HG02884 (cell line): ENCODE measurements around the gene NKG7.
A peak's percentile ranks its signal among the peaks of the same experiment; 100 is the strongest.

Experiments used
- ATAC-seq: cut with Tn5 transposase; IDR thresholded peaks from one replicate; pipeline ENCODE4 v1.9.1; 2021; ENCODE audit warnings: mild to moderate bottlenecking, moderate library complexity; ENCODE audit not compliant: unreplicated experiment

The NKG7 gene

DNA sequence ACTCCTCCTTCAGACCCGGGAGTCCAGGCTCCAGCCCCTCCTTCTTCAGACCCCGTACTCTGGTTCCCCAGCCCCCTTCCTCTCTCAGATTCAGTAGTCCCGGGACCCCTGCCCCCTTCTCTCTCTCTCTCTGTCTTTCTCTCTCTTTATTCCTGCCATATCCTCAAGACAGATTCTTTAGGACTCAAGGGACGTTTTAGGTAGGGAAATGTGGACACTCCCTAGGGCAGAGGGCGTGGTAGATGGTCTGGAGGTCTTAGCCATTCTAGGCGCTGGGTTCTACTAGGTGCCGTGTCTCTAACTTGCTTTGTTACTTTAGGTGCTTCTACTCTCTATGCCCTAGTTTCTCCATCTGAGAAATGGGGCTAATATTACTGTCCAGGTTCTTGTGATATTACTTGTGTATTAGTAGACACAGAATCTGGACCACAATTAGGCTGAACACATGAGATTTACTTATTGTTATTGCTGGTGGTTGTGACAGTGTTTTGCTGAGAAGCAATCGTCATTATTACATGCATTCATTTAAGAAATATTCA is 18.7 kb upstream of the NKG7 start:
- ATAC-seq, result no peak

DNA sequence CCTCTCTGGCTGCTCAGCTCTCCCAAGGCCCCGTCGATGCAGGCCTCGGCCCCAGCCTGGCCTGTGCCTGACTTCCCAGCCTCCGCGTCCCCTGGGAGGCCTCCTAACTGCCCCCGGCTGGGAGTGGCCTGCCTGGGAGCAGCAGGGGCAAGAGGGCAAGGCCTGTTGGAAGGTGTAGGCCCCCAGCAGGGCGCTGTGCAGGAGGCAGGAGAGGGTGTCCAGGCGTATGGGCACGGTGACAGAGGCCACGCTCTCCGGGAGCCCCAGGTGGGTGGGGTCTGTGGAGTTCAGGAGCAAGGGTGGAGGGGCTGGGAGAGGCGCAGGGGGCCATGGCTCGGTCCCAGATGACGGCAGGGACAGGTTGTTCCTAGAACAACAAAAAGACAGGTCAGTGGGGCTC is 16.7 kb upstream of the NKG7 start:
- no peak for ATAC-seq

DNA sequence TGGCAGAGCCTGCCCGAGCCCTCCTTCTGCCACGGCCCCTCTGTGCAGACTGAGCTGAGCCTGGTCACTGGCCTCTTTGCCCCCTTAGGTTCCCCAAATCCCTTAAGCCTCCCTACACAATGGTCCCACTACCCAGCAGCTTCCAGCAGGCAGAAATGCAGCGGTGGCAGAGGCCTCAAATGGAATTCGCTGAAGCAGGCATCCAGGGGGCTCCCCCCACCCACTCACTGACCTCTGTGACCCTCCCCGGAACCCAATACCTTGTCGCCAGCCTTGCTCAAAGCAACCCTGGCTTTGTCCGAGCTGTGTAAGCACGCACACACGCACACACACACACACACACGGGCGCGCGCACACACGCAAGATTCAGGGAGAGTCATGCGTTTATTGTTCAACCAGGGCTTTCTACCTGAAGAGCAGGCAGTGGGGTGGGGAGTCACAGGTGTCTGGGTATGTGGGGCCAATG is 15.5 kb upstream of the NKG7 start, which contains the start of gene LIM2:
Gene LIM2 (minus strand): TSS at position 51 of the 466 bp plus-strand sequence. CDS start 531 bp downstream, outside the sequence.
- no peak for ATAC-seq

DNA sequence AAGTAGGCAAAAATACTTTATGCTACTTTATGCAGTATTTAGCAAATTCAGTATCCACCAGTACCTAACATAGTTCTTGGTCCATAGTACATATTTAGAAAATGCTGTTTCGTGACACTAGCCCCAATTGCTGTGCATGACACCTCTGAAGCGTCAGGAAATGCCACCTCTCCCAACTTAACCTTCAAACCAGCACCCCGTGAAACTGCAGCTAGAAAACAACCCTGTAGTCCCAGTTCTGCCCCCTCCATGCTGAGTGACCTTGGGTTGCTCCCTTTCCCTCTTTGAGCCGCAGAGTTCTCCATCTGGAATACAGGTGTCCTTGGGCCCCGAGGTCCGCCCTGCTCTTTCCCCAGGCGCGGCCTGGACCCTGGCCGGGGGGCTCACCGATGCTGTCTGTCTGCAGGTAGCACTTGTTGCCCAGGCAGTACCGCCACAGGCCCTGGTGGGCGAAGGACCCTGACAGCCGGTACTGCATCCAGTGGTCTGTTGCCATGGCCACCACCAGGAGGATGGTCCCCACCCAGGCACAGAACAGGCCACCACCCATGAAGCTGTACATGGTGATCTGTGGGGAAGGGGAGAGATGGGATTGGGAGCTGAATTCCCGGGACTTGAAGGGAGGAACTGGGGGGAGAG is 14.5 kb upstream of the NKG7 start:
- ATAC-seq, result no peak

DNA sequence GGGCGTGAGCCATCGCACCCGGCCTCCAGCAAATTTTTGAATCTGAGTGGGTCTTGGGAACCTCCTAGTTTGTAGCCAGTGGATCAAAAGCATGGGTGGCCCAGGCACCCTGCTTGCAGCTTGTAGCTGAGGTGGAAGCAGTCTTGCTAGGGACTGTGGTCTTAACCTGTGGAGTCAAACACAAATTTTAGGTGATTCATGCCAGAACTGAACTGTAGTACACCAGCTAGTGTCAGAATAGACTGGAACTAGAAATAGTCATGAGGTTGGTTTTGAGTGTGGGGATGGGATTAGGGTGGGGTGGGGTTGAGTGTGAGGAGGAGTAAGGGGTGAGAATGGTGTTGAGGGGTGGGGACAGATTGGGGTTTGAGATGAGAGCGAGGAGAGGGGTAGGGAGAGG is 9.6 kb upstream of the NKG7 start:
- ATAC-seq, result no peak

DNA sequence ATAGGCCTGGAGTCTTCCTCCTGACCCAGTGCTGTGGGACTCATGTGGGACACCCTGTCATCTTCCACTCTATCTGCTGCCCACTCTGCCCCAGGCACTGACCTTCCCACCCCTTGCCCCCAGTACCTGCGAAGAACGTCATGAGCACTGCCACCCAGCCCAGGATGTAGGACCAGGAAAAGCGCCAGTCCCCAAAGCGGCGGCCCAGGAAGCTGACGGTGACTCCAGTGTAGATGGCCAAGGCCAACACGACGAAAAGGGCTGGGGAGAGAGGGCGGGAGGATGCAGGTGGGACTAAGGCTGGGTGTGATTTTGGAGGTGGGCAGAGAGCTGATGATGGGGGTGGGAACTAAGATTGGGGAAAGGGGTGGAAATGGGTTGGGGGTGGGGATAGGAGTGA is 7.9 kb upstream of the NKG7 start:
- ATAC-seq, result no peak

DNA sequence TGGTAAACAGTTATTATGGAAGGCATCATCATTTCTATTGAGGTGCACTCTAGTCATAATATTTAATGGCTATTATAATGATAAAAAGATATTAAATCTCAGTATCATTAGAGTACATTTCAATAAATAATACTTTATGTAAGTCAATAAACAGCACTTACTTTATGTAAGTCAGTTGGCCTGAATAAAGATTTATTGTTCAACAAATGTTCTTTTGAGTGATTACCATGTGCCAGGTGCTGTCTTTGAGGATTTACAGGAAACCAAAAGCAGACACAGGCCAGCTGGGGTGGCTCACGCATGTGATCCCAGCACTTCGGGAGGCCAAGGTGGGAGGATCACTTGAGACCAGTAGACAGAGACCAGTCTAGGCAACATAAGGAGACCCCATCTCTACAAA is 5.0 kb upstream of the NKG7 start:
- ATAC-seq, result no peak

DNA sequence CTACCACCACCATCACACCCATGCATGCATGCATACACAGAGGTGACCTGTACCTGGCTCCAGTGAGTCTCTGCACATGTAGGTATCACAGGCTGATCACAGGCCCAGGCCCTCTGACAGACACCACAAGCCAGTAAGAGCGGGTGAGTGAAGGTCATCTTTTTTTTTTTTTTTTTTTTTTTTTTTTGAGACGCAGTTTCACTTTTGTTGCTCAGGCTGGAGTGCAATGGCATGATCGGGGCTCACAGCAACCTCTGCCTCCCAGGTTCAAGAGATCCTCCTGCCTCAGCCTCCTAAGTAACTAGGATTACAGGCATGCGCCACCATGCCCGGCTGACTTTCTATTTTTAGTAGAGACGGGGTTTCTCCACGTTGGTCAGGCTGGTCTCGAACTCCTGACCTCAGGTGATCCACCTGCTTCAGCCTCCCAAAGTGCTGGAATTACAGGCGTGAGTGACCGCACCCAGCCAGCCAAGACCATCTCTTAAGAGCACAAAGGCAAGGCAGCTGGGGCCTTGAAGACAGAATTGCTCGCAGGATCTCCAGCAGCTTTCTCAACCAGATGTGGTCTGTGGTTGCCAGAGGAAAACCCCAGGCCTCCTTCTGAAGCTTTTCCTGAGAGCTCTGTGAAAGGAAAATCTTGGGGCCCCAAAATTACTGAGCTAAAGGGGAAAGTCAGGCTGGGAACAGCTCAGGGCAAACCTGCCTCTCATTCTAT is 3.2 kb upstream of the NKG7 start:
- ATAC-seq, result no peak

DNA sequence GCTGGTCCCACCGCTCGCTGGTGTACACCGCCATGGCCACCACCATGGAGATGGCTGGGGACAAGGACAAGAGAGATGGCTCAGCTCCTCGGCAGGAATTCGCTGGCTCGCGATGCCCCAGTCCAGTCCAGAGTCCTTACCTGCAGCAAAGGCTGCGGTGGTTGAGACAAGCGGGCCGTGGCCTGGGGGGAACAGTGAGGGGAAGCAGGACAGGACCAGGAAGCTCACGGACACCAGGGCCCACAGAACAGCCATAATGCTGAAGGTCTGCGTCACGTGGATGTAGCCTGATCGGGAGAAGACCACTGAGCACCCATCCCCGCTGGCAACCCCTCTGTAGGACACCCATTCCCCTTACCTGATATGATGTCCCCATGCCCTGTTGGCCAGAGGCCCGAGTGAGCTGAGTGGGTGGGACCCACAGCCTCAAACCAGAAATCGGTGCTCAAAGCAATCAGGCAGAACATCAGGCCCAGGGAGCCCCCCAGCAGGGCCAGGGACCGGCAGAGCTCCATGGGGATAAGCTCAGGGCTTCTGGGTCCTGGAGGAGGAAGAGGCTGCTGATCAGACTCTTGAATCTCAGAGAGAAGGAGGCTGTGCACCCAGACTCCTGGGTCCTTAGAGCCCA is 319 bp downstream of the NKG7 start:
- no peak for ATAC-seq

DNA sequence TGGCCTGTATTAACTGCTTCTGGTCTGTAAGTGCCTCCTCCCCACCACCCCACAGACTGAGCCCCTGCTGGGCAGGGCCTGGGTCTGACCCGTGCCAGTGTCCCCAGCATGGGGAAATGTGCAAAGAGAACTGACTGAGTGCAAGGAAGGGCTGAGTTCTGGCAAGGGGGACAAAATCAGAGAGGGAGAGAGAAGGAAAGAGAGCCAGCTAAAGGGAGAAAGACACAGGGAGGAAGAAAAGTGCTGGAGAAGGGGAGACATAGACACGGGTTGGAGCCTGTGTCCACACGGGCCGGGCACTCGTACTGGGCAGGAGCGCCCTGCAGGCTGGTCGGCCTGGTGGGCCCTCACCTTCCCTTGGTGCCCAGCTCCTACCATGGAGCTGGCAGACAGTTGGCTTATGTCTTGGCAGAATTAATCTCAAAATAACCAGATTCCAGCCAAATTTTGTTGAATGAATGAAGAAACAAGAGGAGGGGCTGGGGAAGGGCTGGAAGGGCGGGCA is 1.2 kb downstream of the NKG7 start:
- ATAC-seq, result no peak

DNA sequence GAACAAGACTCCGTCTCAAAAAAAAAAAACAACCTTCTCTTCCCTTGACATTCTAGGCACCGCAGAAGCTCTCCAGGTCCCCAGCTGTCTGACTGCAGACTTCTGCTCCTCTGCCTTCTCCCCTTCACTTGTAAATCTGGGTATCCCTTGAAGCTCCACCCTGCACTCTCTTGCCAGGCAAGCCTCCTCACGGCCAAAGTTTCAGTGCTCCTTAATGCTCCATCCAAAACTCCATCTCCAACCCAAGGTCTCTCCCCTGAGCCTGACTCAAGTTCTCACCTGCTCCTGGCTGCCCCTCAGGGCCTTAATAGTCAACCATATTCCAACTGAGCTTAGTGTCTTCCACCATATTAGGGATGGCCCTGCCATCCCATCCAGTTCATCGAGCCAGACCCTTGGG is 2.2 kb downstream of the NKG7 start:
- ATAC-seq, result no peak

DNA sequence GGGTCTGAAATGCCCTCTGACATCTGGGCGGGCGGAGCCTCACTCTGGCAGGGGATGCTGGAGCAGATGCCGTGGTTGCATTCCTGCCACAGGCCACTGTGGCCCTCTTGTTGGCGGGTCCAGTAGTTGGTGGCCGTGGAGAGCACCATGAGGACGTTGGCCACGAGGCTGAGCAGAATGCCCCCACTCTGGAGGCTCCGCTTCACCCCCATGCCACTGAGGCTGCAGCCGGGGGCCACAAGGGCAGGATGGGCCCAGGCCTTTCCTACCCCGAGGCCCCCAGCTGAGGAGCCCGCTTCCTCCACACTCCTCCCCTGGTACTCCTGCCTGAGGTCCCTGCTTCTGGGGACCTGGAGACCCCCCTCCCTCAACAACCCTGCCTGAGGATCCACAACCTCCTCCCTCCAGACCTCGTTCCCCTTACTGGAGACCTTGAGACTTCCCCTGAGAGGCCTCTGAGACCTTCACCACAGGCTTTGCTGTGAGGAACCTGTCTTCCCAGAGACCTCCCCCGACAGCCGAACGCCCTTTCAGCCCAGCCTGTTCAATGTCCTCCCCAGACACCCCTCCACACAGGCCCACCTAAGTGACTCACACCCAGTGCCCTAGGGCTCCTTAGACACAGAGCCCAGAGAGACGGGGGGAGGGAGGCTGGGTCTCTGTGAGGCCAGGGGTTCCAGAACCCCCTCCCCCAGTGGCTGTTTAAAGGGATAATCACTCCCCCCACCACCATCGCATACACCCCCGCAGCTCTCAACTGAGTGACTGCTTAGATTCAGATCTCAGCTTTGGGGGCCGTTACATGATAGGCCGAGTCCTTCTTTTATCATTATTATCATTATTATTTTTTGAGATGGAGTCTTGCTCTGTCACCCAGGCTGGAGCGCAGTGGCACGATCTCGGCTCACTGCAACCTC is 3.8 kb downstream of the NKG7 start, which contains the start of gene CLDND2:
Gene CLDND2 (minus strand): TSS at position 638 of the 917 bp plus-strand sequence. CDS start 426 bp downstream, at position 212.
- ATAC-seq, result no peak

DNA sequence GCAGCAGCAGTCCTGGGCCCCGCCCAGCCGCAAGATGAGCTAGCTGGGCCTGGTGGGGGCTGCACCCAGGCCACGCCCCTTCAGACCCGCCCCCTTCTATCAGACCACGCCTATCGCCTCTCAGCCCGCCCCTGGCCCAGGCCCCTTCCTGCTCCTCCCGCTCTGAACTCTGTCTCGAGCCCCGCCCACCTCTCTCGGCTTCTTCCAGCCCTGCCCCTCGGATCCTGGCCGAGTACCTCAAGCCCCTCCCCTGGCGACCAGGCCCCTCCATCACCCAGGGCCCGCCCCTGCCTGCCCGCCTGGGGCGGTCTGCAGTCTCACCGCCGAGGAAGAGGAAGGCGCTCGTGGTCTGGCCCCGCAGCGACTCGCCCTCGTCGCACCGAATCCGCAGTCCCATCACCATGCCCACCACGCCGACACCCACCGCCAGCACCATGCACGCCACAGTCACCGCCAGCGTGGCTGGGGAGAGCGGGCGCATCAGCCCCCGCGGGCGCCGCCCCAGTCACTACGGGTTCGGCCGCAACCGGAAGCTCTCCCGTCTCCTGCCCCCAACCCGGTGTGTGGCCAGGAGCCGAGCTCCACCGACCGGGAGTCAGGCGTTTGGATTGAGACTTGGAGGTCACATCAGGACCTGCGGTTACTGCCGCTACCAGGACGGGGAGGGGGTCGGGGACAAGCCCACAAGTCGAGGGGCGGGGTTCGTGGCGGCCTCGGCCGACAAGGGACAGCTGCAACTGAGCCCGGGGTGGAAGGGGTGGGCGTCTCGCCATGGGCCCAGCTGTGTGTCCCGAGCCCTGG is 4.7 kb downstream of the NKG7 start:
- ATAC-seq, result peak; percentile 78

DNA sequence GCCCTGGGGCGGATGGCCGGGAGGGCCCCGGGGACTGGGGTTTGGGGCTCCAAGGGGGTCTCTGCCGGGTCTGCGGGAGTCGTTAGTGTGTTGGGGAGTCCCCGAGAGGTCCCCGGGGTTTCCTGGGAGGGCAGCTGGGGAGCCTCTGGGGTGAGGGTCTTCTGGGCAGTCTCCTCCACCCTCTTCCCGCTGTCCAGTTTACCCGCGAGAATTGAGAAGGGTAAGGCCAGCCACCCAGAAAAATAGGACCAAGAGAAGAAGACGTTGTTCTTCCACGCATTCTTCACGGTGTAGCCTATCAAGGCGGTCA is 5.2 kb downstream of the NKG7 start:
- ATAC-seq, result no peak

DNA sequence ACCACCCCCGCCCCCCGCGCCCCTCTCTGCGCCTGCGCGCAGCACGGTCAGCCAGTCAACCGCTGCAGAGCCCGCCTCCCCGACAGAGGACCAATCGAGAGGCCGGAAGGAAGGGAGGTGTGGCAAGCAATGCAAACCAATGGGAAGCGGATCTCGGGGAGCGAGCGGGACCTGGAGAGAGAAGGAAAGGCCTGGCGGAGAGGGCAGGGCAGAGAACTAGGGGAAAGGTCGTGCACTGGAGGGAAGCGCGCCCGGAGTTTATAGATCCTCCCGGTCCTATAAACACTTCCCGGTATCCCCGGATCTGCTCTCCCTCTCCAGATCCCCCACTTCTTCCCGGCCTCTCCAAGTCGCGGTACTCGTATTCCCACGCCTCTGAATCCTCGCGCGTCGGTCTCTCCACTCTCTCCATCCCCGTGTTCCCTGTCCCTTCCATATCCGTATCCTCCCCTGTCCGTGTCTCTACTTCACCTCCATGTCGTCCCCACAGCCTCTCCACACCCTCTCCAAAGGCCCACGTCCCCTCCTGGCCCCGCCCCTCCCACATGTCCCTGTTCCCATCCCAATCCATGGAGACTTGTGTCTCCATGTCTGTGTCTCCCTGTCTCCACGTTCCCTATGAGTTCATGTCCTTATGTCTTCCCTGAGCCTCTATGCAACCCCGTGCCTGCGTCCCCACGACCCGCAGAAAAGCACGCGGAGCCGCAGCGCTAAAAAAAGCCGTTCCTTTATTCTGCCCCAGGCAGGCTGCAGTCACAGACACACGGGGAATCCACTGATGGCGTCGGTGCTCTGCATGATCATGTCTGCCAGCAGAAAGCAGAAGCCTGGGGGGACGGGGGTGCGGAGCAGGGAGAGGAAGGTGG is 5.8 kb downstream of the NKG7 start:
- ATAC-seq, result no peak

DNA sequence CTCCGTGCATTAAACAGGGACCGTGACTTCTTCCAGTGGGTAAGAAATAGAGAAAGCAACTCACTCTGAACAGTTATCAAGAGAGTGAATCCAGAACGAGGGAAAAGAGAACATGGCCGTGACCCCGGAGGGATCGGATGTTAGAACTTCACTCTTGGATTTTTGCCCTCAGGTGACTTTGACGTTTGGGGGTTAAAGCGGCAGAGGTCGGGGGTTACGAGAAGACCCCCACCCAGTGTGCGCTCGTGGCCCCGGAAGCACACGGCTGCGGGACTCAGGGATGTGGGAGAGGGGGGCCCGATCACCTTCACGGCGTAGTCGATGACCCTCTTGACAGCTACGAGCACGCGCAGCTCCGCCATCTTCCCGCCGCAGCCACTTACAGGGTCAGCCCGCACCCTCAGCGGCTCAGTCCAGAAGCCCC is 6.5 kb downstream of the NKG7 start, which contains the start of gene ETFB:
Gene ETFB (minus strand): TSS at position 424 of the 424 bp plus-strand sequence. CDS start 62 bp downstream, at position 362.
- ATAC-seq, result no peak

DNA sequence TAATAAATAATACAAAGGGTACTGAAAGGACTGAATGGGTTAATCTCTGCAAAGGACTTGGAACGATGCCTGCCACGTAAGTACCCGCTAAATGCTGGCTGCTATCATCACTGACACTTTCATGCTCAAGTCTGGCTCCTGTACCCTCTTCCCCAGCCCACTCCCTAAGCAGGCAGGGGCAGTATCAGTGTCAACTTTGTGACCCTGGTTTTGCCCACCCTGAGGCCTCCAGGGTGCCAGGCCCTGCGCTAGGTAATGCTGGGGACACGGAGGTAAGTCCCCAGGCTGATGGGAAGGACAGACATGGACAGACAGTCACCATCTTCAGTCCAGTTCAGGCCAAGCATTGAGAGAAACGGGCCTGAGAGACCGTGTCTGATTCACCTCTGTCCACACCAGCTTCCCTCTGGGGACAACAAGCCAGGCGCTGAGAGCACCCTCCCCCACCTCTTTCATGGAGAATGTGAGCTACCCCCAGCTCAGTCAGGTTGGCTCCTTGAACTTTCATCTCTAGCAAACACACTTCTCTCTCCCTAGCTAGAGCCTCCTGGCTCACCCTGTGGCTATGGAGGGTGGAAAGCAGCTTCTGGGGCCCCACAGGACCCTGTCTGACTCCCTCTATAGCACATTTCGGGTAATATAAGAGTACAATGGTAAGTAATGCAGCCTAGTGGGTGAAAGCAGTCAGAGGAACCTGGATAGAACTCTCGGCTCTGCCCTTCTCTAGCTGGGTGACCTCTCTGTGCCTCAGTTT is 7.1 kb downstream of the NKG7 start:
- no peak for ATAC-seq
